Measurements from ENCODE around the gene CRLF2. TPM values are rescaled to one million over a fixed set of nuclear protein-coding genes. Genes with fewer than 3 reads are reported as not detected.
"Not testable (repeated sequence)": the region's sequence is repeated elsewhere in the genome, so short reads cannot be mapped to it uniquely, and the experiment has no call there.

The CRLF2 gene
- total RNA-seq, 4 donors from 2014 or later: 1.1 TPM; not detected in 3

DNA sequence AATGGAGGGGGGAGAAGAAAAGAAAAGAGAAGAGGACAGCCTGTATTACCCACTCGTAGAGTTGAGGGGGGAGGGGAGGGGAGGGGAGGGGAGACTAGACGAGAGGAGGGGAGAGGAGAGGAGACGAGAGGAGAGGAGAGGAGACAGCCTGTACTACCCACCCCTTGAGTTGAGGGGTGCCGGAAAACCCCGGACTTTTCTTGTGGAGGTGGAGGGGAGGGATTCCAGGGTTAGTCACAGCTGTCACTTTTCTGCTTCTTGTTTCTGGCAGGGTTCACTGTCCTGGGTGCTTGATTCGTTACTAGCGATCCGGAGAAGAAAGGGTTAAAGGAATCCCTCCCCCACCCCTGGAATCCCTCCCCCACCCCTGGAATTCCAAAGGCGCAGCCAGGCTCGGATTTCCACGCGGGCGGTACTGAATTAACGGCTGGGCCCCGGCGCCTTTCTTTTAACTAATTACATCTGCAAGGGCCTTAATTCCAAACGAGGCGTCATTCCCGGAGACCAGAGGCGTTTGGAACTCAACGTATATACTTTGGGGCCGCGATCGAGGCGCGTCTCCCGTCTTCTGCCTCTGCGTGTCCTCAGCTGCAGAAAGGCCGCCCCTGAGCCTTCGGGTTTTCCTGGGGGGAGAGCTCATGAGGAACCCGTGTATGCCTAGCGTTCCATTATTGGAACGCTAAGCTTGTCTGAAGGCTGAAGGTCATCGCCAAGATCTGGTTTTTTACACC lies 36.0 kb upstream of the CRLF2 start:
- 5 to 7% methylated on average over 26 to 34 of the region's 34 CpGs for WGBS, 2 donors
- TF ChIP-seq, protein P1, sequence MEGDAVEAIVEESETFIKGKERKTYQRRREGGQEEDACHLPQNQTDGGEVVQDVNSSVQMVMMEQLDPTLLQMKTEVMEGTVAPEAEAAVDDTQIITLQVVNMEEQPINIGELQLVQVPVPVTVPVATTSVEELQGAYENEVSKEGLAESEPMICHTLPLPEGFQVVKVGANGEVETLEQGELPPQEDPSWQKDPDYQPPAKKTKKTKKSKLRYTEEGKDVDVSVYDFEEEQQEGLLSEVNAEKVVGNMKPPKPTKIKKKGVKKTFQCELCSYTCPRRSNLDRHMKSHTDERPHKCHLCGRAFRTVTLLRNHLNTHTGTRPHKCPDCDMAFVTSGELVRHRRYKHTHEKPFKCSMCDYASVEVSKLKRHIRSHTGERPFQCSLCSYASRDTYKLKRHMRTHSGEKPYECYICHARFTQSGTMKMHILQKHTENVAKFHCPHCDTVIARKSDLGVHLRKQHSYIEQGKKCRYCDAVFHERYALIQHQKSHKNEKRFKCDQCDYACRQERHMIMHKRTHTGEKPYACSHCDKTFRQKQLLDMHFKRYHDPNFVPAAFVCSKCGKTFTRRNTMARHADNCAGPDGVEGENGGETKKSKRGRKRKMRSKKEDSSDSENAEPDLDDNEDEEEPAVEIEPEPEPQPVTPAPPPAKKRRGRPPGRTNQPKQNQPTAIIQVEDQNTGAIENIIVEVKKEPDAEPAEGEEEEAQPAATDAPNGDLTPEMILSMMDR (IDR thresholded peaks at IDR 0.05): no peak
- TF ChIP-seq POLR2A (IDR thresholded peaks at IDR 0.05): no peak
- H3K4me3 ChIP-seq (ENCODE audit: low read depth, poor library complexity, severe bottlenecking): no peak overlapping the region
- intact Hi-C loops (cut with DNase I; ENCODE audit: low total_unique reads): no loop called here
- no peak for DNase-seq (ENCODE audit: low spot score in 2 of 2)

DNA sequence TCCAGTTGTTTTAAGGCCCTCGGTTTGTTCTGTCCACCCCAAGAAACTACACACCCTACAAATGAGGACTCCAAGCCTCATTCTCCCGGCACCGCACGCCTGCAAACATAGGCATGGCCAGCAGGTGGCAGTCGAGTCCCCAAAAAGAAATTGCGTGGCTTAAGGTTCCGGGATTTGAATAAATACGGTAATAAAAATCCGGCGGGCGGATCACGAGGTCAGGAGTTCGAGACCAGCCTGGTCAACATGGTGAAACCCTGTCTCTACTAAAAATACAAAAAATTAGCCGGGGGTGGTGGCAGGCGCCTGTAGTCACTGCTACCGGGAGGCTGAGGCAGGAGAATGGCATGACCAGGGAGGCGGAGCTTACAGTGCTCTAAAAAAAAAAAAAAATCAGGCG lies 34.4 kb upstream of the CRLF2 start:
- H3K4me3 ChIP-seq (ENCODE audit: low read depth, poor library complexity, severe bottlenecking): no peak overlapping the region
- intact Hi-C loops (cut with DNase I; ENCODE audit: low total_unique reads): no loop called here
- 11 to 18% methylated on average over 18 of the region's 18 CpGs for WGBS, 2 donors
- peak; percentile 54 to 93 for DNase-seq (ENCODE audit: low spot score in 2 of 2)
- TF ChIP-seq, protein P1 (IDR thresholded peaks at IDR 0.05): no peak
- no peak for TF ChIP-seq POLR2A (IDR thresholded peaks at IDR 0.05)

DNA sequence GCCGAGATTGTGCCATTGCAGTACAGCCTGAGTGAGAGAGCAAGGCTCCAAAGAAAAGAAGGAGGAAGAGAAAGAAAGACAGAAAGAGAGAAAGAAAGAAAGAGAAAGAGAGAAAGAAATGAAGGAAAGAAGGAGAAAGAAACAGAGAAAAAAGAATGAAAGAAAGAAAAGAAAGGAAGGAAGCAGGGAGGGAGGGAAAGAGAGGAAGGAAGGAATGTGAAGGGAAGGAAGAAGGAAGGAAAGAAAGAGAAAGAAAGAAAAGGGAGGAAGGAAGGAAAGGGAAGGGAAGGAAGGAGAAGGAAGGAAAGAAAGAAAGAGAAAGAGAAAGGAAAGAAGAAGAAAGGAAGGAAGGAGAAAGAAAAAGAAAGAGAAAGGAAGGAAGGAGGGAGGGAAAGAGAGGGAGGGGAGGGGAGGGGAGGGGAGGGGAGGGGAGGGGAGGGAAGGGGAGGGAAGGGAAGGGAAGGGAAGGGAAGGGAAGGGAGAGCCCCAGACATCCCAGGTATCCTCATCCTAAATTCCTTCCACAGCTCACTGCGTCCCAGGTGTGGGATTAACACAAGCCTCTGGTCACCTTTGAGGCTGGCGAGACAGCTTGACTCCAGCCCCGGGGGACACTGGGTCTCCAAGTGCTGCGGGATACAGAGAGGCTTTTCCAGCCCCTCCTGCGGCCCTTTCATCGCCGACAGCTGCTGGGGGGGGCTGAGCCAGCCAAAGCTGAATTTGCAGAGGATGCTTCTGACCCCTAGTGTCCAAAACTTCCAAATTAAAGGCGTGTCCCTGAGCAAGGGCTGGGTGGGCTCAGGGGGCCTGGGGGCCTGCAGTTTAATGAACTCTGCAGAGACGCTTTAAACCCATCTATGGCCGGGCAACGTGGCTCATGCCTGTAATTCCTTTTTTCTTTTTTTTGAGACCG lies 32.0 kb upstream of the CRLF2 start:
- no peak overlapping the region for H3K4me3 ChIP-seq (ENCODE audit: low read depth, poor library complexity, severe bottlenecking)
- intact Hi-C loops (cut with DNase I; ENCODE audit: low total_unique reads): no loop called here
- 26 to 32% methylated on average over 13 of the region's 13 CpGs for WGBS, 2 donors
- no peak for TF ChIP-seq POLR2A (IDR thresholded peaks at IDR 0.05)
- no peak for DNase-seq (ENCODE audit: low spot score in 2 of 2)

DNA sequence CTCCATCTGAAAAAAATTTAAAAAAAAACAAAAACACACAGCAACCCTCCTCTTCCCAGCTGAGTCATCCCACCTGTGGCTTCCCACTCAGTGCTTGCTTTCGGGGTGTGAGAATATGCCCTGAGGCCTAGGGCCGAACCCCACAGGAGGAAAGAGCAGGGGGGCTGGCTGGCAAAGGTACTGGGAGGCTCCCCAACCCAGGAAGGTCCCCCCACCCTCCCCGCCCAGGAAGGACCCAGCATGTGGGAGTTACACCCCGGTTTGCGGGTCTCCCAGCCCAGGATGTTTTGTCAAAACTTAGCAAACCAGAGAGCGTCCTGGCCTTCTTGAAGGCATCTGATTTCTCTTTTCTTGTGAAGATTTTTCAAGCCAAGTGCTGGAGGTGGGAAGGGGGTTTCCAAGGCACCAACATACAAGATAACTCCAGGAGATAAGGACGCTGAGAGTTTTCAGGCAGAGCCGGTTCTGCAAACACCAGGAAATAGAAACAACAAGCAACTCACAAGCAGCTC lies 30.5 kb upstream of the CRLF2 start:
- intact Hi-C loops (cut with DNase I; ENCODE audit: low total_unique reads): no loop called here
- WGBS, 2 donors: 25 to 29% methylated on average over 8 of the region's 8 CpGs
- H3K4me3 ChIP-seq (ENCODE audit: low read depth, poor library complexity, severe bottlenecking): no peak overlapping the region
- no peak for TF ChIP-seq POLR2A (IDR thresholded peaks at IDR 0.05)
- TF ChIP-seq, protein P1 (IDR thresholded peaks at IDR 0.05): no peak
- no peak for DNase-seq (ENCODE audit: low spot score in 2 of 2)

DNA sequence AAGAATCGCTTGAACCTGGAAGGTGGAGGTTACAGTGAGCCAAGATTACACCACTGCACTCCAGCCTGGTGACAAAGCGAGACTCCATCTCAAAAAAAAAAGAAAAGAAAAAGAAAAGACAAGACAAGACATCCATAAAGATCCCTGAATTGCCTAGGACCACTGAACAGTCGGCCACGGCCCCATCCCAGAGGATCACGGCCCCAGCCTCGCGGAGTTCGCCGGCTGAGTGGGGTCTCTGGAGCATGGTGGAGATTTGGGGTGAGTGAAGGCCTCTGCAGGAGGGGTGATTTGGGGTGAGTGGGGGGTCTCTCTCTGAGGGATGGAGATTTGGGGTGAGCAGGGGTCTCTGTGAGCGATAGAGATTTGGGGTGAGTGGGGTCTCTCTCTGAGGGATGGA lies 28.1 kb upstream of the CRLF2 start:
- WGBS, 2 donors: 80 to 89% methylated on average over 8 to 9 of the region's 10 CpGs
- H3K4me3 ChIP-seq (ENCODE audit: low read depth, poor library complexity, severe bottlenecking); intact Hi-C loops (cut with DNase I; ENCODE audit: low total_unique reads); DNase-seq (ENCODE audit: low spot score in 2 of 2): not testable (repeated sequence)

DNA sequence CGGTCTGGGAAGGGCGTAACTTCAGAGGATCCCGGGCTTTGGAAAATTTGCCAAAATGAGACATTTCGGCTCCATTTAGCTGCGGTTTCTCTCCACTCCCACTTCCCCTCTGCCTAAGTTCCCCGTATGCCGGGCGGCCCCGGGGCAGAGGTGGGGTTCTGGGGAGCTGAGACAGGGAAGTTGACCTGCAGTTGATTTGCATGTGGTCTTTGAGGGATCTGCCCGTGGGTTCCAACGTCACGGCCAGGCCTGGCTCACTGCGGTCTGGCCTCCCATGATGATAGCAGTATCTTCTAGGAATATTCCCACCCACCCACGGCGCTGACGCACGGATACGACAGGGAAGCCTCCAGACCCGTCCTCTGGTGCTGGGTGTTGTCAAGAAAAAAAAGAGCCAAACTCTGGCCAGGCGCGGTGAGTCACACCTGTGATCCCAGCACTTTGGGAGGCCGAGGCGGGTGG lies 27.3 kb upstream of the CRLF2 start:
- H3K4me3 ChIP-seq (ENCODE audit: low read depth, poor library complexity, severe bottlenecking): no peak overlapping the region
- peak; percentile 43 to 92 for DNase-seq (ENCODE audit: low spot score in 2 of 2)
- 77 to 78% methylated on average over 23 of the region's 23 CpGs for WGBS, 2 donors
- intact Hi-C loops (cut with DNase I; ENCODE audit: low total_unique reads): no loop called here
- TF ChIP-seq POLR2A (IDR thresholded peaks at IDR 0.05): no peak
- TF ChIP-seq, protein P1 (IDR thresholded peaks at IDR 0.05): no peak

Data from lower leg skin (tissue), 4 donors.